Measurements from ENCODE around the gene PSMB9.

PSMB9 gene

GRCh38 chr6:32906539-32906938 lies 52.5 kb downstream of the PSMB9 start:
- DNase-seq (ENCODE audit: low spot score): no peak

DNA sequence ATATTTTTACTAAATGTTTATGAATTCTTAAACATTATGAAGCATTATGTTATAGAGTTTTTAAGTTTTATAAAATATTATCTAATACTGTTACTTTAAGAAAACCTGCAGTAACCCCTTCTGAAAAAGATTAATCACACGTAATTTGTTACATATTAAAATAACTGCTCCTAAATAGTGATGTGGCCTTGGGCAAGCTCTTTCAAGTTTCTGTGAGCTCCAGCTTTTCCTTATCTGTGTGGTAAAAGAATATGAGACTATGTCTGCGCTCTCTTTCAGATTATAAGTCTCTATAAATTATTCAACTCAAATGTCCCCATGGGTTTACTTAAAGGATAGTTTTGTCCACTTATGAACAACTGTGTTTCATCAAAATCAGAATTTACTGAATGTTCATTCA lies 54.9 kb downstream of the PSMB9 start:
- DNase-seq (ENCODE audit: low spot score): no peak

All from left forelimb (tissue), 1 donor.